ENCODE data around the gene SSU72. TPM values are rescaled to one million over a fixed set of nuclear protein-coding genes. Genes with fewer than 3 reads are reported as not detected.
A peak's percentile ranks its signal among the peaks of the same experiment; 100 is the strongest.
"Not testable (repeated sequence)": the region's sequence is repeated elsewhere in the genome, so short reads cannot be mapped to it uniquely, and the experiment has no call there.

Gene SSU72
- polyA plus RNA-seq, 1 donor, result 82.2 TPM

DNA sequence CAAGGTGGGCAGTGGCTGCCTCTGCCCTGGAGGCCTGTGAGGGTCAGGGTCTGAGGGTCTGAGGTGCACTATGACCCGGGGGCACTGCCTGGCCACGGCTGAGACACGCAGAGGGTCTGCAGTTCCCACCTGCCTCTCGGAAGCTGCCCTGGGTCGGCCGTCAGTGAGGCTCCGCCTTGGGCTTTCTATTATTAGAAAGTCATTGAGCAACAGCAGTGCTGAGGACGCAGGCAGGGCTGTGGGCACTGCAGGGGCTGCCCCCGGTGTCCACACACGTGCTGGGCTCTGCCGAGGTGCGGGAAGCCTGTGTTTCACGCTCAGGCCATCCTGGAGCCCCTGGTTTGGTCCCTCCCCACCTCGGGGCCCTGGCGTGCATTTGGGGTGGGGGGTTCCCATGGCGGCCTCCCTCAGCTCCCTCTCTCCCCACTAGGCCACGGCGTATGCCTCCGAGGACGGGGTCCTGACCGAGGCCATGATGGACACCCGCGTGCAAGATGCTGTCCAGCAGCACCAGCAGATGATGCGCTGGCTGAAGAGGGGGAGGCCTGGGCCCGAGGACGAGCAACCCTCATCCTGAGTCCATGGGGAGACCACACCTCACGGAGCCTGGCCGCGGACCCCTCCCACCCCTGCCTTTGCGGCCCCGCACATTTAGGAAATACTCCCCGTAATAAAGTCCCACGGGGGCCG lies 65.7 kb downstream of the SSU72 start:
- not testable (repeated sequence) for DNase-seq

DNA sequence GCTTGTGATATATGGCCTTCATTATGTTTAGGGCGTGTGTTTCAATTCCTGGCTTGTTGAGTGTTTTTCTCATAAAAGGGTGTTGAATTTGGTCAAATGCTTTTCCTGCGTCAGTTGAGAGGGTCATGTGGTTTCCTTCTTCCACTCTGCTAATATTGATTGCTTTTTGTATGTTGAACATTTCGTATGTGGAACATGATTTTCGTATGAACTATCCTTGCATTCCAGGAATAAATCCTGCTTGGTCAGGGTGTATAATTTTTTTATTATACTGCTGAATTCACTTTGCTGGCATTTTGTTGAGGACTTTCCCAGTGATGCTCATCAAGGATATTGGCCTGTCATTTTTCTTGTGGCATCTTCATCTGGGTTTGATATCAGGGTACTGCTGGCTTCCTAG lies 67.4 kb downstream of the SSU72 start:
- DNase-seq, result no peak

DNA sequence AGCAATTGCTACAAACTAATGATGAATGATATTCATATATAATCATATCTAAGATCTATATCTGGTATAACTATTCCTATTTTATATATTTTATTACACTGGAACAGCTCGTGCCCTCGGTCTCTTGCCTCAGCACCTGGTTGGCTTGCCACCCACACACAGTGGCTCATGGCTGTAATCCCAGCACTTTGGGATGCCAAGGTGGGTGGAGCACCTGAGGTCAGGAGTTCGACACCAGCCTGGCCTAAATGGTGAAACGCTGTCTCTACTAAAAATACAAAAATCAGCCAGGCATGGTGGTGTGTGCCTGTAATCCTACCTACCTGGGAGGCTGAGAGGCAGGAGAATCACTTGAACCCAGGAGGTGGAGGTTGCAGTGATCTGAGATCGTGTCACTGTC lies 68.9 kb downstream of the SSU72 start:
- DNase-seq, result not testable (repeated sequence)

DNA sequence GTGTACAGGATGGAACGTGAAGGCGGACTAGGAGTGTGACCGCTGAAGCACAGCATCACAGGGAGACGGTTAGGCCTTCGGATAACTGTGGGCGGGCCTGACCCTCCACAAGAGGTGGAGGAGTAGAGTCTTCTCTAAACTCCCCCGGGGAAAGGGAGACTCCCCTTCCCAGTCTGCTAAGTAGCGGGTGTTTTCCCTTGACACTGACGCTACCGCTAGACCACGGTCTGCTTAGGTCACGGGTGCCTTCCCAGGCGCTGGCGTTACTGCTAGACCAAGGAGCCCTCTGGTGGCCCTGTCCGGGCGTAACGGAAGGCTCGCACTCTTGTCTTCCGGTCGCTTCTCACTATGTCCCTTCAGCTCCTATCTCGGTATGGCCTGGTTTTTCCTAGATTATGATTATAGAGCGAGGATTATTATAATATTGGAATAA lies 69.3 kb downstream of the SSU72 start:
- peak; percentile 3 for DNase-seq

DNA sequence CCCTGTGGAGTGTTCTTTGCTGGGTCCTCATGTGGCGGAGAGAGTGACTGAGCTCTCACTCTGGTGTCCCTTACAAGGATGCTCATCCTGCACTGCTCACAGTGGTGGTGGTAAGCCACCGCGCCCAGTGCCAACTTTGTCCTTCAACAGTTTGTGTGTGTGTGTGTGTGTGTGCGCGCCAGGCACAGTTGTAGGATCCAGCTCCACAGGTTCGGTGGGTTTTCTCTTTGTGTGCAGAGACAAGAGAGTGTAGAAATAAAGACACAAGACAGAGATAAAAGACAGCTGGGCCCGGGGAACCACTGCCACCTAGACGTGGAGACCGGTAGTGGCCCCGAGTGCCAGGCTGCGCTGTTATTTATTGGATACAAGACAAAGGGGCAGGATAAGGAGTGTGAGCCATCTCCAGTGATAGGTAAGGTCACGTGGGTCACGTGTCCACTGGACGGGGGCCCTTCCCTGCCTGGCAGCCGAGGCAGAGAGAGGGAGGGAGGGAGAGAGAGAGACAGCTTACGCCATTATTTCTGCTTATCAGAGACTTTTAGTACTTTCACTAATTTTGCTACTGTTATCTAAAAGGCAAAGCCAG lies 69.8 kb downstream of the SSU72 start:
- DNase-seq, result peak; percentile 53

DNA sequence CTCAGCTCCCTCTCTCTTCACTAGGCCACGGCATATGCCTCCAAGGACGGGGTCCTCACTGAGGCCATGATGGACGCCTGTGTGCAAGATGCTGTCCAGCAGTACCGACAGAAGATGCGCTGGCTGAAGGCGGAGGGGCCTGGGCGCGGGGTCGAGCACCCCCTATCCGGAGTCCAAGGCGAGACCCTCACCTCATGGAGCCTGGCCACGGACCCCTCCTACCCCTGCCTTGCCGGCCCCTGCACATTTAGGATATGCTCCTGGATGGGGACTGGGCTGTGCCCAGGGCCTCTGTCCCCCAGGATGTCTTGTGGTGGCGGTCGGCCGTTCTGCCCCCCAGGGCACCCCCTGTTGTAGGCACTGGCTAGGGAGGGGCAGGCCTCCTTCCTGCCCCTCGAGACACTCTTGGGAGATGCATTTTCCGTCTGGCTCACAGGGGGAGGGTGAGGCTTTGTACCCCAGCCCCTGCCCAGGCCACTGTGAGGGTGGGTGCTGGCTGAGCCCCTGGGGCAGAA lies 79.1 kb downstream of the SSU72 start:
- not testable (repeated sequence) for DNase-seq

DNA sequence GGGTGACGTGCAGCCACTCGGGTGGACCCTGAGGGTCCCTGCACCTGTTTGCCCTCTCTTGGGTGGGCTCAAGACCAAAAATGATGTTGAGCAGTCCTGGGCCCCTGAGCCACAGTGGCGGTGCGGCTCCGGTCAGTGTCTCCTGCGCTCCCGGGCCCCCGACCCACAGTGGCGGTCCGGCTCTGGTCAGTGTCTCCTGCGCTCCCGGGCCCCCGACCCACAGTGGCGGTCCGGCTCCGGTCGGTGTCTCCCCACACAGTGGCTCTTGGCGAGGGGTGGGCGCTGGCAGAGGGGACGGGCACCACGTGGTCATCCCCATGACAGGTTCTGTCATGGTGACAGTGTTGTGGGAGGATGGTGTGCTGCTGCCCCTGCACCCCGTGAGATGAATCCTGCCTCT lies 80.4 kb downstream of the SSU72 start:
- not testable (repeated sequence) for DNase-seq

Other genes with a start within 250 kb of the SSU72 start
- 0.37 TPM for gene TAS1R3, start 243.6 kb downstream of the SSU72 start, polyA plus RNA-seq (ENCODE audit: insufficient read length)
- gene DVL1, start 225.4 kb downstream of the SSU72 start, polyA plus RNA-seq (ENCODE audit: insufficient read length), result 22.0 TPM
- 147 TPM for gene MXRA8, start 216.3 kb downstream of the SSU72 start, polyA plus RNA-seq (ENCODE audit: insufficient read length)
- gene AURKAIP1, start 199.7 kb downstream of the SSU72 start, polyA plus RNA-seq (ENCODE audit: insufficient read length), result 50.6 TPM
- 353 TPM for gene CCNL2, start 175.5 kb downstream of the SSU72 start, polyA plus RNA-seq (ENCODE audit: insufficient read length)
- 111 TPM for gene MRPL20, start 167.6 kb downstream of the SSU72 start, polyA plus RNA-seq (ENCODE audit: insufficient read length)
- gene ANKRD65, start 153.6 kb downstream of the SSU72 start, polyA plus RNA-seq (ENCODE audit: insufficient read length), result 8.5 TPM
- 36.0 TPM for gene VWA1, start 139.2 kb downstream of the SSU72 start, polyA plus RNA-seq (ENCODE audit: insufficient read length)
- 1.7 TPM for gene ATAD3C, start 125.2 kb downstream of the SSU72 start, polyA plus RNA-seq (ENCODE audit: insufficient read length)
- gene ATAD3B, start 103.1 kb downstream of the SSU72 start, polyA plus RNA-seq (ENCODE audit: insufficient read length), result 19.5 TPM
- 21.5 TPM for gene ATAD3A, start 62.7 kb downstream of the SSU72 start, polyA plus RNA-seq (ENCODE audit: insufficient read length)
- 3.7 TPM for gene TMEM240, start 34.2 kb downstream of the SSU72 start, polyA plus RNA-seq (ENCODE audit: insufficient read length)
- 2.4 TPM for gene FNDC10, start 25.3 kb upstream of the SSU72 start, polyA plus RNA-seq (ENCODE audit: insufficient read length)
- 34.7 TPM for gene MIB2, start 40.6 kb upstream of the SSU72 start, polyA plus RNA-seq (ENCODE audit: insufficient read length)
- gene MMP23B, start 57.3 kb upstream of the SSU72 start, polyA plus RNA-seq (ENCODE audit: insufficient read length), result 14.9 TPM
- 44.5 TPM for gene CDK11B, start 84.1 kb upstream of the SSU72 start, polyA plus RNA-seq (ENCODE audit: insufficient read length)
- 87.3 TPM for gene SLC35E2B, start 117.9 kb upstream of the SSU72 start, polyA plus RNA-seq (ENCODE audit: insufficient read length)
- 33.9 TPM for gene CDK11A, start 149.5 kb upstream of the SSU72 start, polyA plus RNA-seq (ENCODE audit: insufficient read length)
- gene NADK, start 203.6 kb upstream of the SSU72 start, polyA plus RNA-seq (ENCODE audit: insufficient read length), result 44.3 TPM